ENCODE data around the gene LYPD3.
A peak's percentile ranks its signal among the peaks of the same experiment; 100 is the strongest.
"Not testable (repeated sequence)": the region's sequence is repeated elsewhere in the genome, so short reads cannot be mapped to it uniquely, and the experiment has no call there.

The LYPD3 gene

GRCh38 chr19:43461303-43461702 is 4.1 kb downstream of the LYPD3 start:
- DNase-seq: no peak

- no peak for DNase-seq
These were observed 4.9 kb downstream of the LYPD3 start for GRCh38 chr19:43460362-43461016.

- DNase-seq: no peak
These were observed 7.6 kb downstream of the LYPD3 start for GRCh38 chr19:43457809-43458208.

- no peak for DNase-seq
These were observed 9.9 kb downstream of the LYPD3 start for GRCh38 chr19:43455321-43456113.

- DNase-seq: no peak
These were observed 11.4 kb downstream of the LYPD3 start for GRCh38 chr19:43454031-43454430.

GRCh38 chr19:43452582-43452981 is 12.8 kb downstream of the LYPD3 start:
- no peak for DNase-seq

- no peak for DNase-seq
These were observed 14.8 kb downstream of the LYPD3 start for GRCh38 chr19:43450545-43450997.

- no peak for DNase-seq
These were observed 17.8 kb downstream of the LYPD3 start for GRCh38 chr19:43447655-43448054.

GRCh38 chr19:43446746-43447489 is 18.5 kb downstream of the LYPD3 start:
- DNase-seq: peak; percentile 93

GRCh38 chr19:43445426-43445825 is 20.0 kb downstream of the LYPD3 start:
- DNase-seq: no peak

GRCh38 chr19:43444531-43445287 is 20.7 kb downstream of the LYPD3 start:
- no peak for DNase-seq

GRCh38 chr19:43444091-43444490 is 21.3 kb downstream of the LYPD3 start:
- DNase-seq: not testable (repeated sequence)

- DNase-seq: no peak
These were observed 23.7 kb downstream of the LYPD3 start for GRCh38 chr19:43441716-43442115.

GRCh38 chr19:43439709-43440063 is 25.7 kb downstream of the LYPD3 start:
- DNase-seq: no peak

- peak; percentile 67 for DNase-seq
These were observed 26.2 kb downstream of the LYPD3 start for GRCh38 chr19:43439032-43439708.

GRCh38 chr19:43438291-43439031 is 26.9 kb downstream of the LYPD3 start:
- peak; percentile 66 for DNase-seq

GRCh38 chr19:43437712-43438111 is 27.7 kb downstream of the LYPD3 start:
- no peak for DNase-seq

GRCh38 chr19:43437284-43437683 is 28.1 kb downstream of the LYPD3 start:
- not testable (repeated sequence) for DNase-seq

GRCh38 chr19:43435775-43436174 is 29.6 kb downstream of the LYPD3 start:
- DNase-seq: no peak

- DNase-seq: no peak
These were observed 31.7 kb downstream of the LYPD3 start for GRCh38 chr19:43433689-43434088.

GRCh38 chr19:43433358-43433673 is 32.1 kb downstream of the LYPD3 start:
- no peak for DNase-seq

- DNase-seq: no peak
These were observed 34.4 kb downstream of the LYPD3 start for GRCh38 chr19:43430976-43431375.

Data from activated effector memory CD4-positive, alpha-beta T cell treated with anti-CD3 and anti-CD28 coated beads, Interleukin-2, amount 50 U/mL, for 16 hours (primary cell).